GM12864 (cell line): ENCODE data around the gene BPHL.
"Not testable (repeated sequence)": the region's sequence is repeated elsewhere in the genome, so short reads cannot be mapped to it uniquely, and the experiment has no call there.

Source experiments
- DNase-seq: peaks from one replicate; pipeline ENCODE4 v3.0.0-alpha.2; 2011; ENCODE audit warnings: low read depth
- H3K4me3 ChIP-seq: 2 replicates; pipeline ENCODE4 v1.5.1; 2011; ENCODE audit warnings: mild to moderate bottlenecking, low read depth, low read length, control low read depth
- CTCF ChIP-seq: IDR thresholded peaks from 2 replicates; pipeline ENCODE4 v1.5.1; 2011; ENCODE audit warnings: low read depth, mild to moderate bottlenecking, moderate library complexity, low read length, control low read depth, inconsistent platforms; ENCODE audit errors: missing control alignments

The BPHL gene

DNA sequence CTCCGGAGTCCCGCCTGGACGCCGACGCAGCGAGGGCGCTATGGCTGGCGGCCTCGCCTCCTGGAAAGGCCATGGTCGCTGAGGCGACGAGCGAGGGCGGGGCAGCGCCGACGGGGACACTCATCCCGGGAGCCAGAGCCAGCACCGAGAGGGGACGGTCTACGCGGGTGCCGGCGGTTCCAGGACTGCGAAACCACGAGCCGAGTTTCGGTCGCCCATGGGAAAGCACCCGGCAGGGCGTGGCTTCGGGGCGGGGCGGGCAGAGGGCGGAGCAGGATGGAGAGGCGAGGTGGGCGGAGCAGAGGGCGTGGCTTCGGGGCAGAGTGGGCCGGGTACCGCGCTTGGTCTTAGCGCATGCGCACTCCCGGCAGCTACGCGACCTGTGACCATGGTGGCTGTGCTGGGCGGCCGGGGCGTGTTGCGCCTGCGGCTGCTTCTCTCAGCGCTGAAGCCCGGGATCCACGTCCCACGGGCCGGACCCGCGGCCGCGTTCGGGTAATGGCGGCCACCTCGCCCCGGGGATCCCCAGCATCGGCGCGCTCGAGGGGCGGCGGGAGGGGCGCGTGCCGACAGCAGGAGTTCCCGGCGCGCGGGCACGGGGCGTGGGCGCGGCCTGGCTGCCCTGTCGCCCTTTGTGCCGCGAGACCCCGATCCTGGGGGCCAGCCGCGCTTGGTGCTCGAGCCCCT lies at the start of gene BPHL:
BPHL (plus strand) TSS at position 359 of the 687 bp plus-strand sequence; CDS start at position 389, 30 bp downstream.
- no peak for TF ChIP-seq CTCF
- DNase-seq, result peak; percentile 74
- H3K4me3 ChIP-seq, result peak within 1 kb of the TSS; percentile 92

DNA sequence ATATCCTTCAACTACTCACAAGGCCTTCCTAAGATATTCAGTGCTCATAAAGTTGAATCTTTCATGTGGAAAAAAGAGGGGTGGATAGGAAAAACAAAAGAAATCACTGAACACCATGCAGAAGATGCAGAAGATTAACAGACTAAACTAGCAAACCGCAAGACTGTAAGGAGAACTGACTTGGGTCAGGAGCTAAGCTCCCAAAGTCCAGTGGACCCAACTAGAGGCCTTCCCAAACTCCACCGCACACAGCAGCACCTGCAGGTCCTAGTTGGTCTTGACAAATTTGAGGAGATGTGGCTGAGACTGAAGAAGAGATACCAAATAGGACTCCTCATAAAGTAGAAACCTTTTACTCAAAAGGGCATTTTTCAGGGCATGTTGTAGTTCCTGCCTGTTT lies 46.9 kb upstream of the BPHL start:
- no peak for TF ChIP-seq CTCF
- DNase-seq, result no peak
- H3K4me3 ChIP-seq, result no peak overlapping the region

DNA sequence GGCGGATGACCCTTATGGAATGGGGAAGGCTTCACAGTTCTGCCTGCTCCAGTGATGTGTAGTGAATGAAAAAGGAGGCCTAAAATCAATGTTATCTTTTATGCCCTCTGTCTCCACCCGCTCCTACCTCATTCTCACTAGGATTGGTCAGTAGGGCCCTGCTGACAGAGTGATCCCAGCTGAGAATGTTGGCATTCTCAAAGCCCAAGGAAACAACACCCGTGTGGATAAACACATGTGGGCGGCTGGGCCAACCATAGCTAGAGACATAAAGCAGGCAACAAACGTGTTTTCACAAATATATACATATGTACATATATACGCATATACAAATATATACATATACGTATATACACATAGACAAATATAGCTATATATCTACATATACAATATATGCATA lies 45.7 kb upstream of the BPHL start:
- DNase-seq, result no peak
- H3K4me3 ChIP-seq, result no peak overlapping the region
- no peak for TF ChIP-seq CTCF

DNA sequence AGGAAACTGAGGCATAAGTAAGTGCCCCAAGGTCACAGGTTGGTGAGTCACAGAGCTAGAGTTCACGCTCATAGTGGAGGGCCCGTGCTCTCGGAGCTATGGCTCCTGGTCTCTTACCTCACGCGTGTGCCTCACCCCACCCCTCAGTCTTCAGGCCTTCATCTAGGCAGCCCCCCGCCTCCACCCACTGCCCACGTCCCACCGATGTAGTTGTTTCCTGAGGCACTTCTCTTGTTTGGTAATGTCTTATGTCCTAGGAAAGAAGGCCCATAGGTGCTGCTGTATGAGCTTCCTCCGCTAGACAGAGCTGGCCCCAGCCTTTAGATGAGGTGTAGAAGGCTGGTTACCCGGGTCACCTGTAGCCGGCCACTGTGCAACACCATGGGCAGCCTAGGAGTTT lies 45.1 kb upstream of the BPHL start:
- DNase-seq, result no peak
- TF ChIP-seq CTCF, result no peak
- H3K4me3 ChIP-seq, result no peak overlapping the region

DNA sequence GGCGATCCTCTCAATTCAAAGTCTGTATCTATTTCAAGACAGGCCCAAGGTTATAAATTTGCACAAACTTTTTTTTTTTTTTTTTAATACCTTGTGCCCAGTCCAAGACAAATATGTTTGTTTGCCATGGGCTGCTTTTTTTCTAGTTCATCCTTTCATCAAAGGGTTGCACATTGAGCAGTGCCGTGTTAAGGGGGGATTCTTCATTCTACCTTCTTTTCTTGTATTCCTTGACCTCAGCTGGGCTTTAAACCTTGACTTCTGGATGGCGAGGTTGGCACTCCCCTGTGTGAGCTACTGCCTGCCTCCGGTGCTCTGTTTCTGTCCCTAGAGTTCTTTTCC lies 42.8 kb upstream of the BPHL start:
- no peak for TF ChIP-seq CTCF
- no peak overlapping the region for H3K4me3 ChIP-seq
- DNase-seq, result no peak

- H3K4me3 ChIP-seq, result no peak overlapping the region
- DNase-seq, result no peak
- TF ChIP-seq CTCF, result no peak
Observed at GRCh38 chr6:3076320-3076719, 42.2 kb upstream of the BPHL start.

- DNase-seq, result no peak
- H3K4me3 ChIP-seq, result no peak overlapping the region
- no peak for TF ChIP-seq CTCF
Observed at GRCh38 chr6:3077430-3077829, 41.1 kb upstream of the BPHL start.

GRCh38 chr6:3078952-3079351 lies 39.6 kb upstream of the BPHL start:
- not testable (repeated sequence) for H3K4me3 ChIP-seq, DNase-seq
